GM19372 (cell line): ENCODE data around the gene TRIM24.
"Not testable (repeated sequence)": the region's sequence is repeated elsewhere in the genome, so short reads cannot be mapped to it uniquely, and the experiment has no call there.

Experiments
- ATAC-seq: cut with Tn5 transposase; IDR thresholded peaks from one replicate; pipeline ENCODE4 v1.9.1; 2021; ENCODE audit warnings: mild to moderate bottlenecking, low read depth, moderate library complexity; ENCODE audit not compliant: unreplicated experiment

The TRIM24 gene

GRCh38 chr7:138524259-138524658 is 64.2 kb downstream of the TRIM24 start:
- ATAC-seq = no peak

- no peak for ATAC-seq
These were observed 65.7 kb downstream of the TRIM24 start for GRCh38 chr7:138525757-138526156.

- no peak for ATAC-seq
These were observed 67.7 kb downstream of the TRIM24 start for GRCh38 chr7:138527746-138528223.

- not testable (repeated sequence) for ATAC-seq
These were observed 76.8 kb downstream of the TRIM24 start for GRCh38 chr7:138536833-138537232.

- ATAC-seq = no peak
These were observed 78.5 kb downstream of the TRIM24 start for GRCh38 chr7:138538518-138538917.

- ATAC-seq = no peak
These were observed 79.1 kb downstream of the TRIM24 start for GRCh38 chr7:138538997-138539644.

- ATAC-seq = peak; percentile 51
These were observed 82.1 kb downstream of the TRIM24 start for GRCh38 chr7:138542183-138542582.

- ATAC-seq = no peak
These were observed 83.7 kb downstream of the TRIM24 start for GRCh38 chr7:138543739-138544138.

GRCh38 chr7:138545123-138545522 is 85.1 kb downstream of the TRIM24 start:
- no peak for ATAC-seq

- no peak for ATAC-seq
These were observed 86.1 kb downstream of the TRIM24 start for GRCh38 chr7:138546064-138546619.

- ATAC-seq = no peak
These were observed 86.8 kb downstream of the TRIM24 start for GRCh38 chr7:138546829-138547228.

GRCh38 chr7:138549082-138549481 is 89.0 kb downstream of the TRIM24 start:
- no peak for ATAC-seq

- no peak for ATAC-seq
These were observed 90.3 kb downstream of the TRIM24 start for GRCh38 chr7:138550337-138550736.

GRCh38 chr7:138551102-138551501 is 91.0 kb downstream of the TRIM24 start:
- ATAC-seq = no peak

GRCh38 chr7:138553805-138554204 is 93.7 kb downstream of the TRIM24 start:
- ATAC-seq = no peak

- ATAC-seq = no peak
These were observed 94.6 kb downstream of the TRIM24 start for GRCh38 chr7:138554674-138555073.

GRCh38 chr7:138555684-138556083 is 95.6 kb downstream of the TRIM24 start:
- no peak for ATAC-seq

GRCh38 chr7:138556771-138557484 is 96.9 kb downstream of the TRIM24 start:
- no peak for ATAC-seq

- ATAC-seq = no peak
These were observed 99.4 kb downstream of the TRIM24 start for GRCh38 chr7:138559448-138559847.

GRCh38 chr7:138563808-138564207 is 103.7 kb downstream of the TRIM24 start:
- ATAC-seq = no peak

- no peak for ATAC-seq
These were observed 104.3 kb downstream of the TRIM24 start for GRCh38 chr7:138564365-138564764.

- no peak for ATAC-seq
These were observed 105.0 kb downstream of the TRIM24 start for GRCh38 chr7:138565071-138565450.
